Neuronal stem cell (in vitro differentiated cells): ENCODE data around the gene TBATA.
A peak's percentile ranks its signal among the peaks of the same experiment; 100 is the strongest.

ENCODE experiments used
- DNase-seq: peaks from one replicate; pipeline ENCODE4 v3.0.0-alpha.2; 2013; ENCODE audit warnings: low spot score
- H2AFZ ChIP-seq: one replicate; pipeline ENCODE4 v1.6.1; 2013; ENCODE audit warnings: mild to moderate bottlenecking, low read length, inconsistent platforms
- H2AK5ac ChIP-seq: 2 replicates; pipeline ENCODE4 v1.6.1; 2013; ENCODE audit warnings: low read depth, mild to moderate bottlenecking, inconsistent platforms, low read length, moderate library complexity, mixed read lengths
- H2BK120ac ChIP-seq: 2 replicates; pipeline ENCODE4 v1.6.1; 2013; ENCODE audit warnings: low read depth, mild to moderate bottlenecking, inconsistent platforms, low read length, moderate library complexity, mixed read lengths
- H2BK12ac ChIP-seq: one replicate; pipeline ENCODE4 v1.6.1; 2013; ENCODE audit warnings: low read length, inconsistent platforms
- H2BK15ac ChIP-seq: 2 replicates; pipeline ENCODE4 v1.6.1; 2013; ENCODE audit warnings: mild to moderate bottlenecking, low read length, inconsistent platforms, mixed read lengths
- H2BK5ac ChIP-seq: one replicate; pipeline ENCODE4 v1.6.1; 2013; ENCODE audit warnings: inconsistent platforms, mild to moderate bottlenecking, low read length, moderate library complexity
- H3K14ac ChIP-seq: one replicate; pipeline ENCODE4 v1.6.1; 2013; ENCODE audit warnings: low read length, inconsistent platforms
- H3K18ac ChIP-seq: 2 replicates; pipeline ENCODE4 v1.6.1; 2013; ENCODE audit warnings: low read length, inconsistent platforms
- H3K23ac ChIP-seq: 2 replicates; pipeline ENCODE4 v1.6.1; 2013; ENCODE audit warnings: low read depth, mild to moderate bottlenecking, mixed read lengths, low read length, inconsistent platforms; ENCODE audit not compliant: poor library complexity
- H3K27ac ChIP-seq: replicated peaks from 3 replicates; pipeline ENCODE4 v1.5.1; 2013; ENCODE audit warnings: low read length, inconsistent platforms
- H3K27me3 ChIP-seq, 3 experiments: 2 replicates each; pipeline ENCODE4 v1.6.1; 2013; ENCODE audit warnings: low read length in 3 of 3, mild to moderate bottlenecking in 2 of 3, inconsistent platforms in 1 of 3, low read depth in 1 of 3, mixed read lengths in 1 of 3, moderate library complexity in 1 of 3; ENCODE audit not compliant: control insufficient read depth in 3 of 3, insufficient read depth in 3 of 3
- H3K36me3 ChIP-seq, 2 donors: replicated peaks in 1 of 2; 2 replicates each; pipeline ENCODE4 v1.6.1; 2013; ENCODE audit warnings: low read length in 2 of 2; ENCODE audit not compliant: control insufficient read depth in 2 of 2, insufficient read depth in 2 of 2
- H3K4ac ChIP-seq: 2 replicates; pipeline ENCODE4 v1.6.1; 2013; ENCODE audit warnings: inconsistent platforms, mild to moderate bottlenecking, low read length, moderate library complexity
- H3K4me1 ChIP-seq, 2 donors: 1 replicate in 1 of 2; 2 replicates in 1 of 2; pipeline ENCODE4 v1.6.1; 2013; ENCODE audit warnings: low read length in 2 of 2, low read depth in 1 of 2; ENCODE audit not compliant: control insufficient read depth in 2 of 2, insufficient read depth in 1 of 2
- H3K4me2 ChIP-seq: one replicate; pipeline ENCODE4 v1.6.1; 2013; ENCODE audit warnings: mild to moderate bottlenecking, low read length, inconsistent platforms; ENCODE audit not compliant: insufficient read depth, poor library complexity, severe bottlenecking
- H3K4me3 ChIP-seq, 2 donors: 2 replicates each; pipeline ENCODE4 v1.5.1; 2013; ENCODE audit warnings: low read length in 2 of 2, mild to moderate bottlenecking in 2 of 2, inconsistent platforms in 1 of 2, moderate library complexity in 1 of 2
- H3K79me1 ChIP-seq: one replicate; pipeline ENCODE4 v1.6.1; 2013; ENCODE audit warnings: low read depth, mild to moderate bottlenecking, inconsistent platforms, low read length, moderate library complexity
- H3K9ac ChIP-seq: one replicate; pipeline ENCODE4 v1.6.1; 2013; ENCODE audit warnings: mild to moderate bottlenecking, low read depth, low read length, inconsistent platforms; ENCODE audit not compliant: poor library complexity
- H3K9me3 ChIP-seq, 2 donors: replicated peaks in 1 of 2; 2 replicates each; pipeline versions ENCODE3 to v1.6.1; 2013; ENCODE audit warnings: low read length in 2 of 2, mild to moderate bottlenecking in 2 of 2, inconsistent platforms in 1 of 2, low read depth in 1 of 2, mixed read lengths in 1 of 2, moderate library complexity in 1 of 2; ENCODE audit not compliant: control insufficient read depth in 2 of 2, insufficient read depth in 1 of 2
- H4K8ac ChIP-seq: one replicate; pipeline ENCODE4 v1.6.1; 2013; ENCODE audit warnings: low read depth, mild to moderate bottlenecking, inconsistent platforms, low read length, moderate library complexity
- H4K91ac ChIP-seq: one replicate; pipeline ENCODE4 v1.6.1; 2013; ENCODE audit warnings: low read length, low read depth, mild to moderate bottlenecking, inconsistent platforms; ENCODE audit not compliant: poor library complexity
- WGBS, 2 donors: extraction: QIAGEN DNeasy Blood & Tissue Kit; methylation state at CpG; one replicate each; pipeline ENCODE4 v1.1.7; 2013; ENCODE audit warnings: missing lambda C conversion rate in 2 of 2, mixed read lengths in 1 of 2; ENCODE audit not compliant: insufficient read length in 2 of 2, insufficient replicate concordance in 1 of 2; ENCODE audit errors: extremely low coverage in 2 of 2; 5-methylcytosine and 5-hydroxymethylcytosine counted together

The TBATA gene

DNA sequence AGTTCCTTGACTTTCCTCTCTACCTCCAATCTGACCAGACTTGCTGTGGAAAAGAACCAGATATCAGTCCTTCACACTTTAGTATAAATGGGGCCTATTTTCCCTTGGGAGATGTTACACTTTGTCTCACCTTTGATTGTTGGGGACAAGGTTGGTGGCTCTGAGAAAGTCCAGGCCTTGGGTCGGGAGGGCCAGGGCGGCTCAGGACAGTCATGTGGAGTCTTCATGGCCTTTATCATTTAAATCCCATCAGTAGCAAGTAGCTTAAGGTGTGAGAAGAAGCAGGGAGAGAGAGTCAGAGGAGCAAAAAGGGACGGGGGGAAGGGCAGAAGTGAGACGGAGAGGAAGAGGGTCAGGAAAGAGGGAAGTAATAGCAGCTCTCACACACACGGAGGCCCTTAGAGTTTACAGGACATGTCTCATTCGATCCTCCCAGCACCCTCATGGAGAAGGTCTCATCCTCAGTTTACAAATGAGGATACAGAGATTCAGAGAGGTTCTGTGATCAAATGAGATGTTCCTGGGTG, 40.5 kb downstream of the TBATA start:
- no peak overlapping the region for H3K4ac ChIP-seq
- no peak for DNase-seq
- H4K8ac ChIP-seq, result no peak overlapping the region
- H3K36me3 ChIP-seq, result no peaks in the 10 kb centered on the region
- no peak overlapping the region for H3K4me3 ChIP-seq
- no peak overlapping the region for H3K18ac ChIP-seq
- no peak overlapping the region for H3K14ac ChIP-seq
- H2BK120ac ChIP-seq, result no peak overlapping the region
- H3K27me3 ChIP-seq, result peaks cover 0 to 5% (median 0%) of the 10 kb centered on the region in 3 experiments
- H3K27ac ChIP-seq, result no peak overlapping the region
- H4K91ac ChIP-seq, result no peak overlapping the region
- no peak overlapping the region for H2BK15ac ChIP-seq
- no peak overlapping the region for H2AFZ ChIP-seq
- H2BK12ac ChIP-seq, result no peak overlapping the region
- no peak overlapping the region for H2BK5ac ChIP-seq
- no peak overlapping the region for H3K23ac ChIP-seq
- no peak overlapping the region for H3K4me2 ChIP-seq
- H2AK5ac ChIP-seq, result no peak overlapping the region
- H3K79me1 ChIP-seq, result no peaks in the 10 kb centered on the region
- H3K9ac ChIP-seq, result no peak overlapping the region
- WGBS, 2 donors, result no CpG with 5 or more reads among the region's 6 CpGs
- H3K9me3 ChIP-seq, result no peaks in the 10 kb centered on the region
- H3K4me1 ChIP-seq, result peaks cover 0 to 2% of the 10 kb centered on the region in 2 donors

- Histone ChIP-seq H3K23ac (no peak overlapping the region), H2AFZ (no peak overlapping the region), H3K4ac (no peak overlapping the region), H3K14ac (peak overlapping the region; percentile 27), H2BK12ac (peak overlapping the region; percentile 73), H2AK5ac (peak overlapping the region; percentile 88), H3K18ac (no peak overlapping the region), H2BK15ac (peak overlapping the region; percentile 69), H3K4me1 (peaks cover 0 to 2% of the 10 kb centered on the region in 2 donors), H3K27me3 (peaks cover 0 to 5% (median 0%) of the 10 kb centered on the region in 3 experiments), H2BK5ac (peak overlapping the region; percentile 46), H3K36me3 (no peaks in the 10 kb centered on the region), H3K4me3 (no peak overlapping the region), H4K91ac (no peak overlapping the region), H2BK120ac (no peak overlapping the region), H4K8ac (no peak overlapping the region), H3K27ac (no peak overlapping the region), H3K79me1 (no peaks in the 10 kb centered on the region), H3K9ac (peak overlapping the region; percentile 31), H3K4me2 (no peak overlapping the region), H3K9me3 (no peaks in the 10 kb centered on the region)
- no peak for DNase-seq
- no CpG with 5 or more reads among the region's 13 CpGs for WGBS, 2 donors
Observed at GRCh38 chr10:70743879-70744278, 41.3 kb downstream of the TBATA start.

- no peaks in the 10 kb centered on the region for H3K9me3 ChIP-seq
- no peak overlapping the region for H2BK5ac ChIP-seq
- no peaks in the 10 kb centered on the region for H3K79me1 ChIP-seq
- H3K23ac ChIP-seq, result peak overlapping the region; percentile 47
- peak overlapping the region; percentile 73 for H2BK12ac ChIP-seq
- peak overlapping the region; percentile 26 for H3K14ac ChIP-seq
- H3K36me3 ChIP-seq, result no peaks in the 10 kb centered on the region
- no peak for DNase-seq
- no peak overlapping the region for H3K4me2 ChIP-seq
- H2BK15ac ChIP-seq, result no peak overlapping the region
- H2BK120ac ChIP-seq, result no peak overlapping the region
- H3K18ac ChIP-seq, result peak overlapping the region; percentile 90
- peaks cover 0 to 5% (median 0%) of the 10 kb centered on the region in 3 experiments for H3K27me3 ChIP-seq
- H2AK5ac ChIP-seq, result peak overlapping the region; percentile 88
- no peak overlapping the region for H3K27ac ChIP-seq
- peaks cover 0 to 3% of the 10 kb centered on the region in 2 donors for H3K4me1 ChIP-seq
- no peak overlapping the region for H3K4ac ChIP-seq
- no peak overlapping the region for H4K8ac ChIP-seq
- no CpG with 5 or more reads among the region's 17 CpGs for WGBS, 2 donors
- H2AFZ ChIP-seq, result no peak overlapping the region
- H3K9ac ChIP-seq, result peak overlapping the region; percentile 31
- no peak overlapping the region for H4K91ac ChIP-seq
- H3K4me3 ChIP-seq, result no peak overlapping the region
Observed at GRCh38 chr10:70743430-70743788, 41.8 kb downstream of the TBATA start.

DNA sequence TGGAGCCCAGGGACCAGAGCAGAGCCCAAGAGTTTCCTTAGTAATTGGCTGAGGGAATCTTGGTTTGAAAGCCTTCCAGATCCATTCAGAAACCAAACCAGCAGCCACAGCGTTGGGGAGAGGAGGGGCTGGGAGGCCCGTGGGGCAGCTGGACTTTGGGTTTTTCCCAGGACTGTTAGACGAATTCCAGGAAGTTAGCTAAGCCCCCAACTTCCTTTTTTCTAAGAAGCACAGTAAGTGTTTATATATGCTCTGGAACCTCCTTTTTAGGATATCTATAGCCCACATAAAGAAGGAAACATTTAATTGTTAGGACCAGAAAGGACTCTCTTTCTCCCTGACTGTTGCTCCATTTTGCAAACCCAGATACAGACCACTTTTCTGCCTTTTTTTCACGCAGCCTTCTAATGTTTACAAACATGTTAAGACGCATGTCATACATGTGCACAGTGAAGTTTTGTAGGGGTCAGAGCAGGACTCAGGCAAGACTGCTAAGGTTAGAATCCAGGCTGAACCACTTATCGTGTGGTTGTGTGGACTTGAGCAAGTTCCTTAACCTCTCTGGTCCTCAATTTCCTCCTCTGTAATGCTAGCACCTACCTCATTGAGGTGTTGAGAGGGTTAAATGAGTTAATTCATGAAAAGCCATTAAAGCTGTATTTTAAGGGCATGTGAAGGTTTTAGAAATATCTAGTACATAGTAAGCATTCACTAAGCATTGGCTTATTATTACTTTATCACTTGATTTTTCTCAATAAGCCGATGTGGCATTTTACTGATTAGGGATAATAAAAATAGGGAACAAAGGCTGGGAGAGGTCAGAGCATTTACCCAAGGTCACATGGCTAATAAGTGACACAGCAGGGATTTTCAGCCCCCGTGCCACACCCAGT, 42.4 kb downstream of the TBATA start:
- Histone ChIP-seq H3K27me3 (peaks cover 0 to 5% (median 0%) of the 10 kb centered on the region in 3 experiments), H3K14ac (no peak overlapping the region), H3K4me2 (no peak overlapping the region), H2BK5ac (no peak overlapping the region), H2BK12ac (no peak overlapping the region), H3K4me3 (no peak overlapping the region), H3K23ac (no peak overlapping the region), H2AFZ (no peak overlapping the region), H3K9me3 (no peaks in the 10 kb centered on the region), H3K4ac (no peak overlapping the region), H2AK5ac (no peak overlapping the region), H3K9ac (no peak overlapping the region), H3K18ac (peak overlapping the region; percentile 90), H4K91ac (no peak overlapping the region), H2BK120ac (no peak overlapping the region), H2BK15ac (no peak overlapping the region), H3K79me1 (no peaks in the 10 kb centered on the region), H3K36me3 (no peaks in the 10 kb centered on the region), H3K27ac (no peak overlapping the region), H3K4me1 (peaks cover 0 to 5% of the 10 kb centered on the region in 2 donors), H4K8ac (no peak overlapping the region)
- no CpG with 5 or more reads among the region's 8 CpGs for WGBS, 2 donors
- no peak for DNase-seq
